Retinal pigment epithelial cell (primary cell): ENCODE data around the gene CST7.
"Not testable (repeated sequence)": the region's sequence is repeated elsewhere in the genome, so short reads cannot be mapped to it uniquely, and the experiment has no call there.

ENCODE experiments used
- DNase-seq: peaks from one replicate; pipeline ENCODE4 v3.0.0-alpha.2; 2010; ENCODE audit warnings: low read depth
- H3K4me3 ChIP-seq: 2 replicates; pipeline ENCODE4 v1.5.1; 2011; ENCODE audit warnings: mild to moderate bottlenecking, low read length, control low read depth, moderate library complexity
- TF ChIP-seq, protein P1 (sequence below): conservative IDR thresholded peaks from 2 replicates; pipeline ENCODE4 v1.5.1; 2011; ENCODE audit warnings: low read depth, low read length, control low read depth, inconsistent platforms

Gene CST7

DNA sequence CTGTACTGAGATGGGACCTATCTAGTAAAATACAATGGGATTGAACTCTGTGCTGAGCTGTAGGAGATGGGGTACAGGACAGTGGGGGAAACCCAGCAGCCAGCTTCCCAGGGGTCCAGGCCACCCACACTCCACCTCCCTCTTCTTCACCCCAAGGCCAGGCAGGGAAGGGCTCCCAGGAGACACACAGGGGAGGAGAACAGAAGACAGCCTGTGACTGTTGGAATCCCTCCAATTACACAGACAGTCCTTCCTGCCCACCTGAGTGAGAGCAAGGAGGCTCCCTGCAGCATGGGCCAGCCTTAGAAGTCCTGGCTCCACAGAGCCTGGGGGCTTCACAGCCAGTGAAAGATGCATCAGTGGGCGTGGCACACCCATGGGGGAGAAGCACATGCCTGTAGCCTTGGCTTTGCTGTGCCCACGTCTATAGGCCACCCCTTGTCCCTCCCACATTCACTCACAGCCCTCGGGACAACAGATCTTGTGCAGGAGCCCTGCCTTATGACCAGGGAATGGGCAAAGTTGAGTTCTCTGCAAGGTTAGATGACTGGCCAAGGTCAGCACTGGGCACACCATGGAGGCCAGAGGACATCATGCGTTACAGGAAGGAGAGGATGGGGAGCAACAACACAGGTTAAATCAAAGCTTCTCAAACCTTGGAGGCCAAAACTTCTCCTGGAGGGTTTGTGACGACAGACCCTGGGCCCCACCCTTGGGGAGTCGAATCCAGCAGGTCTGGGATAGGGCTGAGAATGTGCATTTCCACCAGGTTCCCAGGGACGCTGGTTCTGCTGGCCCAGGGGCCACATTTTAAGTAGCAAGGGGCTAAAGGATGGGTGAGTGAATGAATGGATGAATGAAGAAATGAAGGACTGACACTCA, 12.3 kb upstream of the CST7 start:
- no peak overlapping the region for H3K4me3 ChIP-seq
- TF ChIP-seq, protein P1, sequence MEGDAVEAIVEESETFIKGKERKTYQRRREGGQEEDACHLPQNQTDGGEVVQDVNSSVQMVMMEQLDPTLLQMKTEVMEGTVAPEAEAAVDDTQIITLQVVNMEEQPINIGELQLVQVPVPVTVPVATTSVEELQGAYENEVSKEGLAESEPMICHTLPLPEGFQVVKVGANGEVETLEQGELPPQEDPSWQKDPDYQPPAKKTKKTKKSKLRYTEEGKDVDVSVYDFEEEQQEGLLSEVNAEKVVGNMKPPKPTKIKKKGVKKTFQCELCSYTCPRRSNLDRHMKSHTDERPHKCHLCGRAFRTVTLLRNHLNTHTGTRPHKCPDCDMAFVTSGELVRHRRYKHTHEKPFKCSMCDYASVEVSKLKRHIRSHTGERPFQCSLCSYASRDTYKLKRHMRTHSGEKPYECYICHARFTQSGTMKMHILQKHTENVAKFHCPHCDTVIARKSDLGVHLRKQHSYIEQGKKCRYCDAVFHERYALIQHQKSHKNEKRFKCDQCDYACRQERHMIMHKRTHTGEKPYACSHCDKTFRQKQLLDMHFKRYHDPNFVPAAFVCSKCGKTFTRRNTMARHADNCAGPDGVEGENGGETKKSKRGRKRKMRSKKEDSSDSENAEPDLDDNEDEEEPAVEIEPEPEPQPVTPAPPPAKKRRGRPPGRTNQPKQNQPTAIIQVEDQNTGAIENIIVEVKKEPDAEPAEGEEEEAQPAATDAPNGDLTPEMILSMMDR = no peak
- DNase-seq = no peak

DNA sequence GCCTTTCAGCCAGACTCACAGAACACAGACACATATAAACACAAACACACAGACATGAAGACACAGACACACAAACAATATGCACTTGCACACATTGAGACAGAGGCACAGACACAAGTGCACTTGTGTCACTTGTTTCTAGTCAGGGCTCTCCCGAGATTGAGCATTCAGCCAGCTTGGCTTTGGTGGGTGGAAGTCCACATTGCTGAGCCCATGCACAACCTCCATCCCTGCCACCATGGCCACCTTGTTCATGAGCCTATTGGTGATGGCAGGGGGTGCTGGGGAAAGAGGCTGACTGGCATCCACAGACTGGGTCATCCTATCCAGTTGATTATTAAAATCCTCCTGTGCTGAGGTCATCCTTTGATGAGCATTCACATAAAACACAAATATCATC, 11.5 kb upstream of the CST7 start:
- no peak for DNase-seq
- no peak overlapping the region for H3K4me3 ChIP-seq
- TF ChIP-seq, protein P1 = no peak

DNA sequence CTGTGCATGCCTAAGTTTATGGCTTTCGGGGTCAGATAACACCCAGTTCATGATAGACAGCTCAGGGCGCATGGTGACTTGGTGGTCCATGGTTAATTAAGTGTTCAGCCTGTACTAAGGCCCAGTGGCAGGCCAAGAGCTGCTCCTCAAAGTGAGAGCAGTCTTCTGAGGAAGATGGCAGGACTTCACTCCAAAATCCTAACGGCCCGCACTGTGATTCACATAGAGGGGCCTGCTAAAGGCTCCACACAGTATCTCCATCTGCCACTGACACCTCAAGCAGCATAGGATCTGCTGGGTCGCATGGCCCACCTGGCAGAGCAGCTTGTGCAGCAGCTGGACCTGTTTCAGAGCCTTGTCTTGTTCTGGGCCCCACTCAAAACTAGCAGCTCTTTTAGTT, 10.6 kb upstream of the CST7 start:
- DNase-seq = no peak
- H3K4me3 ChIP-seq = no peak overlapping the region
- TF ChIP-seq, protein P1 = no peak

DNA sequence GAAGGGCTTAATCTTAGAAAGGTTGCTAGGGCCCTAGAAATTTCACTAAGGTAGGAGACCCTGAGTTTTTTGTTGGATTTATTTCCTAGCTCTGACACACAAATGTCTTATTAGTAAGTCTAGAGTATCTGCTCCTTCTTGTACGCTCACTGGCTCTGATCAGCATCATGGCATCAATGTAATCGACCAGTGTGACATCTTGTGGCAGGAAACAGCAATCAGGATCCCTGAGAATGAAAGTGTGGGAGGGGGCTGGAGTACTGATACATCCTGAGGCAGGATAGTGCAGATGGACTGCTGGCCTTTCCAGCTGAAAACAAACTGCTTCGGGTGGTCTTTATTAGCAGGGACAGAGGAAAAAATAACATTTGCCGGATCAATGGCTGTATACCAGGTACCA, 10.0 kb upstream of the CST7 start:
- DNase-seq = no peak
- TF ChIP-seq, protein P1 = no peak
- H3K4me3 ChIP-seq = no peak overlapping the region

DNA sequence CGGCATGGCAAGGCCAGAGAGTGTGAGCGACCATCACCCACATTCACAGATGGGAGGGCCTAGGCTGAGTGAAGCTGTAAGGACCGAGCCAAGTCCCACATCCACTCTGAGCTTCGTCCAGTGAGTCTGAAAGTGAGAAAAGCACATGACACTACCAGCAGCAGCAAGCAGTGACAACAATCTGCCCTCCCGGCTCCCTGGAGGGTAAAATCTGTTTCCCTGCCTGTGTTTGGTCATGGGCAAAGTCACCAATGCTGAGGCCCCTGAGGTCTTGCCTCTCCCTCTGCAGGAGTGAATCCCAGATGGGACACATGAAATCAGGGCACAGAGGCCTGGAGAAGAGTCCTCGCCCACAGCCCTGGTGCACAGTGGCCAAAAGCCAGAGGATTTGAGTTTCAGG, 6.4 kb upstream of the CST7 start:
- DNase-seq = no peak
- TF ChIP-seq, protein P1 = no peak
- no peak overlapping the region for H3K4me3 ChIP-seq

DNA sequence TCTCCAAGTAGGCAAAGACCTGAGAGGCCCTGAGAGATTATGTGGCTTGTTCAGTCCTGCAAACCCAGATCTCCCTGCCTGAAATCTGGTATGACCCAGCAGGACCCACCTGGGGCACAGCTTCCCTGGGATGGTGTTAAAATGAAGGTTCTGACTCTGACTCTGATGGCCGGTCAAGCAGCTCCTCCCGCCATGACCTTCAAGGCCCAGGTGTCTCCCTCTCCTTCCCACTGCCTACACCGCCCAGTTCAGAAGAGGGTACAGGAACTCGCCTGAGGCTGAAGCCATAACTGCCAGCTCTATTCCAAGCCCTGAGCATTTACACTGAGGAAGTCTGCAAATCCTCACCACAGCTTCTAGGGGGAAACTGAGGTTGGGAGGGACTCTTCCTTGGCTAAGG, 5.9 kb upstream of the CST7 start:
- no peak overlapping the region for H3K4me3 ChIP-seq
- DNase-seq = no peak
- TF ChIP-seq, protein P1 = no peak

DNA sequence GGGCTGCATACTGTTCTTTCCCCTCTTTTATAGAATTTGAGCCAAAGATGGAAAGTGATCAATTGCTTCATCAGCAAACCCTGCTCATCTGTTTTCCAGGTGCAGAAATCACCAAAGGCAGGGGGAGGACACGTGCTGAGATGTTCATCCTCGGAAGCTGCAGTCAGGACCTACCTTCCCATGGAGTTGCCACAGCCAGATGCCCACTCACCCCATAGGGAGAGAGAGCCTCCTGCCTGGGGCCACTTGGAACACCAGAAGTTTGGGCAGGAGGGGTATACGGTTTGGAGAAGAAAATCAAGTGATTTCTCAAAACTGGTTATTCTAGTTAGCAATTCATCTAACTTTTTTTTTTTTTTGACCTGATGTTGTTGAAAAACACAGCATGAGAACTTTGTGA, 5.3 kb upstream of the CST7 start:
- TF ChIP-seq, protein P1 = no peak
- no peak overlapping the region for H3K4me3 ChIP-seq
- DNase-seq = no peak

- DNase-seq, H3K4me3 ChIP-seq: not testable (repeated sequence)
These were observed 2.7 kb upstream of the CST7 start for GRCh38 chr20:24946376-24946775.

GRCh38 chr20:24948396-24948938, 602 bp upstream of the CST7 start:
- H3K4me3 ChIP-seq, DNase-seq: not testable (repeated sequence)
